GM10266 (cell line): Measurements from ENCODE around the gene PWWP2B.
A peak's percentile ranks its signal among the peaks of the same experiment; 100 is the strongest.

Experiments used
- DNase-seq: peaks from one replicate; pipeline ENCODE4 v3.0.0; 2012; ENCODE audit errors: extremely low spot score
- CTCF ChIP-seq: IDR thresholded peaks from 2 replicates; pipeline ENCODE4 v1.5.1; 2012; ENCODE audit warnings: mild to moderate bottlenecking, low read depth; ENCODE audit not compliant: control insufficient read depth, insufficient read depth; ENCODE audit errors: missing control alignments

Gene PWWP2B

GRCh38 chr10:132422903-132423825 is 26.2 kb downstream of the PWWP2B start:
- no peak for TF ChIP-seq CTCF

GRCh38 chr10:132423966-132424861 is 27.2 kb downstream of the PWWP2B start:
- DNase-seq = no peak
- no peak for TF ChIP-seq CTCF

More at GRCh38 chr10:132422903-132423825, 26.2 kb downstream of the PWWP2B start:
- peak; percentile 68 for DNase-seq

GRCh38 chr10:132425029-132425756 is 28.2 kb downstream of the PWWP2B start:
- DNase-seq = no peak
- TF ChIP-seq CTCF = no peak

- no peak for TF ChIP-seq CTCF
Observed at GRCh38 chr10:132425757-132426155, 28.8 kb downstream of the PWWP2B start.

GRCh38 chr10:132427006-132427771 is 30.2 kb downstream of the PWWP2B start:
- TF ChIP-seq CTCF = no peak
- DNase-seq = no peak

More at GRCh38 chr10:132425757-132426155, 28.8 kb downstream of the PWWP2B start:
- no peak for DNase-seq

- DNase-seq = no peak
- no peak for TF ChIP-seq CTCF
Observed at GRCh38 chr10:132427939-132428367, 31.0 kb downstream of the PWWP2B start.
